T-helper 1 cell treated with Interleukin-12 subunit alpha and Interleukin-12 subunit beta and Interleukin-4 antibody, amounts not matched to agents 30 ng/mL and 1 ng/mL, for 36 hours (primary cell): Measurements from ENCODE around the gene LEF1. TPM values are rescaled to one million over a fixed set of nuclear protein-coding genes. Genes with fewer than 3 reads are reported as not detected.
"Not testable (repeated sequence)": the region's sequence is repeated elsewhere in the genome, so short reads cannot be mapped to it uniquely, and the experiment has no call there.

Experiments
- intact Hi-C: fragments of 100-400 bp; cut with micrococcal nuclease; formaldehyde crosslinking; loops from one replicate; pipeline ENCODE4 v1.15.1; 2024
- total RNA-seq: library from RNA; stranded (reverse); gene quantifications from 2 replicates; pipeline ENCODE4 v1.2.3, GENCODE V29; 2022

Gene LEF1
- total RNA-seq, 1 donor from 2014 or later = 215 TPM

- intact Hi-C loops = loop anchor here (1.0 to 2.0 kb wide), 4 partner anchors 8 to 50 kb away; no protein-coding TSS in a partner anchor
Measured at GRCh38 chr4:108080747-108081146, 88.0 kb downstream of the LEF1 start.

- intact Hi-C loops = no loop called here
Measured at GRCh38 chr4:108078024-108078733, 90.6 kb downstream of the LEF1 start.

DNA sequence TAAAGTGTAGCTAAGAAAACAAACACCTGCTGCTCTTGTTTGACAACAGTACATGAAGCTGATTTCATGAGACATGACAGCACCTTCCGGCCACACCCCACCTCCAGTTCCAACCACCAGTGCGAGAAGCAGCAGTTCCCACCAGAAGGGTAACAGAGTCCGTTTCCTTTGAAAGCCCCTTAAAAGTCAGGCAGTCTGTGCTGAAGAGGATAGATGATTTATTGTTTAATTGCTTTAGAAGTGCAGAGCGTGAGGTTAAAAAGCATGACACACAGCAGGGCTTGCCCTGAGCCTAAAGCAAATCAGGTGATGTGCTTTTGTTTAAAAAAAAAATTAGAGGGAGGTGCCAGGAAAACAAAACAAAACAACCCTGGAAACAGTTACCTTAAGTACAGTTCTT lies 96.4 kb downstream of the LEF1 start:
- intact Hi-C loops = loop anchor here (1.0 to 5.0 kb wide), 8 partner anchors 8 to 500 kb away; no protein-coding TSS in a partner anchor

- intact Hi-C loops = loop anchor here (5.0 kb wide), 1 partner anchor 502 kb away; no protein-coding TSS in a partner anchor
Measured at GRCh38 chr4:108070775-108071174, 98.0 kb downstream of the LEF1 start.

GRCh38 chr4:108068442-108068841 lies 100.3 kb downstream of the LEF1 start:
- intact Hi-C loops = no loop called here

GRCh38 chr4:108060686-108061321 lies 107.9 kb downstream of the LEF1 start:
- intact Hi-C loops = no loop called here

- intact Hi-C loops = no loop called here
Measured at GRCh38 chr4:108060164-108060563, 108.6 kb downstream of the LEF1 start.

GRCh38 chr4:108058685-108059440 lies 109.9 kb downstream of the LEF1 start:
- intact Hi-C loops = no loop called here

GRCh38 chr4:108056418-108056817 lies 112.3 kb downstream of the LEF1 start:
- intact Hi-C loops = no loop called here

DNA sequence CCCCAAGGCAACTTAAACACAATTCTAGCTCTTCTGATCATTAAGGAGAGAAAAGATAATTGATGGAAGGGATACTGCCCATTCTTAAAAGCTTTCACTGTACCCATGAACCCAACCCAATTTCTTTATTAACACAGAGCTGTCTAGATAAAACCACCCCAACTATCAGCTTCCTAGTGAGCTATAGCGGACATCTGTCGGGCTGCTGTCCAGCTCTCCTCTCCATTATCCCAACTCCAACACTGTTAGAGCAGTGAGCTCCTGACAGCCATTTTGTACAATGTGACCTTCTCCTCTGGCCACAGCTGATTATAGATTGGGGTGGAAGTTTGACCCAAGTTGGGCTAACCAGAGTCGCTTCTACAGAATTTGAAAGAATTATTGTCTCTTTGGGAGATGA lies 112.9 kb downstream of the LEF1 start:
- intact Hi-C loops = loop anchor here (1.0 kb wide), 1 partner anchor 8 kb away; no protein-coding TSS in a partner anchor

DNA sequence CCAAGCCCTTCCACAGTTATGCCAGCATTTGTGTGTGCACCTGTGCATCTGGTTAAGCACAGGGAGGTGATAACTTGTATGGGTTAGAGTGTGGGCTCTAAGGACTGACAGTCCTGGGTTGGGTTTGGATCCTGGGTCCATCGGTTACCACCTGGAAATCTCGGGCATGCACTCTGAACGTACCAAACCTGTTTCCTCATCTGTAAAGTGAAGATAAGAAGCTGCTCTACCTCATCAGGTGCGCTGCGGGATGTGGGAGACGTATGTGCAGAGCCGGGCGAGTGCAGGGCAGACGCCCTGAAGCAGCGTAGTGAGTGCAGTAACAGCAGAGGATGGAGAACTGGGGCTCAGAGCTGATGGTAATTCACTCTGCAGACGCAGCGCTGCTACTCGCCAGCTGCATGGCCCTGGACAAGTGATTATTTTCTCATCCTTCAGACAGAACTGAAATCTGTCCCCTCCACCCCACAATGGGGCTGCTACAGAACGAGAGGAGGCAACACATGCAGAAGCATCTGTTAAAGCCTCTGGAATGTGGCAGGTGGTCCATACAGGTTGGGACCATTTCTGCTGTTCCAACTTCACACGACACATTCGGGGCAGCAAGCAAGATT lies 114.6 kb downstream of the LEF1 start:
- intact Hi-C loops = no loop called here

GRCh38 chr4:108053251-108053711 lies 115.5 kb downstream of the LEF1 start:
- intact Hi-C loops = no loop called here

GRCh38 chr4:108052558-108053120 lies 116.1 kb downstream of the LEF1 start:
- intact Hi-C loops = no loop called here

- intact Hi-C loops = no loop called here
Measured at GRCh38 chr4:108051343-108051742, 117.4 kb downstream of the LEF1 start.

DNA sequence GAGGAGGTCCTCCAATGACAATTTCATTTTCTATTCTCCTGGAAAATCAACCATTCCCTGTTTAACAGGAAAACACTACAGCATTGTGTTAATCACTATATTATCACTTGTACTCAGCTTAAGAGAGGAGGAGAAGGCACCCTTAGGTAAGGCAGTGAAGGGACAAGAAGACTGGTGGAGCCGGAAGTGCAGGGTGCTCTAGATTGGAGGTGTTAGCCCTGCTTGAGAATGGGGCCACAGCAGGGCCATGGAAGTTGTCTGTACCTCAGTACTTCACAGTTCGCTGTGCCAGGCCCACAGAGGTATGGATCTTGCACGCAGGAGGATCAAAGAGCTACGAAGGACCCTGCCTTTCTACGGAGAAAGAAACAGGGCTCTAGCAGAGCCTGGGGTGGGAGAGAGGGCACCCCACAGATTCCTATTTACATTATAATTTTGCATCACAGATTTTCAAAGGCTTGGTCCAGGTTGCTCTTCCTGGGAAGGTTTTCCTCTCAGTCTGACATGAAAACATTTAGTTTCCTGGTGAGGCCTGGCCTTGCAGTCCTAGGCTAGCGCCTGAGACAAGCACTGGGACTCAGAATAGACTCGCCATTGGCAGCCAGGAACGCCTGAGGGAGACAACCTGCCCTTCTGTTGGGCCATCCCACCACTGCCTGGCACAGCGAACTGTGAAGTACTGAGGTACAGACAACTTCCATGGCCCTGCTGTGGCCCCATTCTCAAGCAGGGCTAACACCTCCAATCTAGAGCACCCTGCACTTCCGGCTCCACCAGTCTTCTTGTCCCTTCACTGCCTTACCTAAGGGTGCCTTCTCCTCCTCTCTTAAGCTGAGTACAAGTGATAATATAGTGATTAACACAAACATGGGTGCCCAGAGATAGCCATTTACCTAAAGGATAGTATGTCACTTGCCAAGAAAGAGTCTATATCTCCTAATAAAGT lies 118.3 kb downstream of the LEF1 start:
- intact Hi-C loops = not testable (repeated sequence)

DNA sequence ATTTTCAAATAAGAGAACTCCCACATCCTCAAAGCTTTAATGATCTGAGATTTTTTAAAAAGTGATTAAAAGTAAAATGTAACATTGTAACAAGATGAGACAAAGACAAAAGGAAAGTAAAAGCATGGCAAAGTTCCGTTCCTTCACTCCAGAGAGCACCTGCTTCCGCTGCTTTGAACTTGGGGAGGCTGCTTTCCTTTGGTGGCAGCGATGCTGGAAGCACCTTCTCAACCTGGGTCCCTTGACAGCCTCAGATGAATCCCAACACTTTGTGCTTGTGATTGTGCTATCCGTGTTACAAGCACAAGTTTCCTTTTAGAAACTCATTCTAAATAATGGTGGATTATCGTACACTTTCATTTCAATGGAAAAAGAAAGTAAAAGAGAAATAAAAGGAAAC lies 119.3 kb downstream of the LEF1 start:
- intact Hi-C loops = loop anchor here (1.0 kb wide), 5 partner anchors 13 to 60 kb away; partner anchors contain the start of gene HADH

GRCh38 chr4:108048997-108049396 lies 119.7 kb downstream of the LEF1 start:
- intact Hi-C loops = loop anchor here (1.0 kb wide), 5 partner anchors 13 to 60 kb away; partner anchors contain the start of gene HADH

- intact Hi-C loops = no loop called here
Measured at GRCh38 chr4:108048157-108048556, 120.6 kb downstream of the LEF1 start.

GRCh38 chr4:108047199-108047598 lies 121.5 kb downstream of the LEF1 start:
- intact Hi-C loops = no loop called here

DNA sequence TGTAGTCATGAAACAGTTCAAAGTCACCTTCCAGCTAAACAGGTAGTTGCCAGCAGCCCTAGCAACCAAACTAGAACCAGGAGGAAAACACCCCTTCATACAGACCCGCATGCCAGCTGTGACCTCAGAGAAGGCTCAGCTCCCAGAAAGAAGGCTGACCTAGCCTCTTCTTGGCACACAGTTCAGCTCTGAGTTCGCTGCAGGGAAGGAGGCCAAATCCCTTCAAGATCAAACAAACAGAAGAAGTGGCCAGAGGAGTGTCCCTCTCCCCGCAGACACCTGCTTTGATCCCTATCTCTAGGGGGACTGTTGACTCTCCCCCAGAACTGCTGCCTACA lies 123.1 kb downstream of the LEF1 start:
- intact Hi-C loops = no loop called here
